ENCODE measurements around the gene ELL2.

ELL2 gene
- 19.0 to 281 (median 91.4) reads per million in 9 experiments for total RNA-seq

- ATAC-seq (replicated peaks) = peak; percentile 83
- no peaks in the 10 kb centered on the region for H3K27me3 Mint-ChIP-seq
- peak within 1 kb of the TSS; percentile 98 to 99 for H3K27ac Mint-ChIP-seq
- peak within 1 kb of the TSS; percentile 97 to 99 for H3K4me3 Mint-ChIP-seq
- peaks cover 34% of the 10 kb centered on the region for H3K36me3 Mint-ChIP-seq (ENCODE audit: insufficient read depth)
- peak; percentile 96 to 98 (median 97) for DNase-seq
- H3K9me3 Mint-ChIP-seq = no peaks in the 10 kb centered on the region
- peaks cover 32% of the 10 kb centered on the region in 2 donors for H3K4me1 Mint-ChIP-seq (ENCODE audit: low read depth in 2 of 2)
Measured at GRCh38 chr5:95961617-95962474, at the start of gene ELL2. Gene ELL2, minus strand, starts transcription at chr5:95961851. Its CDS starts 130 bp downstream, at chr5:95961721.

DNA sequence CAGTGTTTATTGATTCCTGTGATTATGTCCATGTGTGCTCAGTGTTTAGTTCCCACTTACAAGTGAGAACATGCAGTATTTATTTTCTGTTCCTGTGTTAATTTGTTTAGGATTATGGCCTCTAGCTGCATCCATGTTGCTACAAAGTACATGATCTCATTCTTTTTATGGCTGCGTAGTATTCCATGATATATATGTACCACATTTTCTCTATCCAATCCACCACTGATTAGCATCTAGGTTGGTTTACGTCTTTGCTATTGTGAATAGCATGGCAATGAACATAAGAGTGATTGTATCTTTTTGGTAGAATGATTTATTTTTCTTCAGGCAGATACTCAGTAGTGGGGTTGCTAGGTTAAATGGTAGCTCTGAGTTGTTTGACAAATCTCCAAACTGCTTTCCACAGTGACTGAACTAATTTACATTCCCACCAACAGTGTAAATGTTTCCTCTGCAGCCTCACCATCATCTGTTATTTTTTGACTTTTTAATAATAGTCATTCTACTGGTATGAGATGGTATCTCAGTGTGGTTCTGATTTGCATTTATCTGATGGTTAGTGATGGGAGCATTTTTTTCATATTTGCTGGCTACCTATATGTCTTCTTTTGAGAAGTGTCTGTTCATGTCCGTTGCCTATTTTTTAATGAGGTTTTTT is 47.5 kb upstream of the ELL2 start:
- H3K9me3 Mint-ChIP-seq = no peaks in the 10 kb centered on the region
- ATAC-seq (replicated peaks) (no peak), DNase-seq (no peak)
- no peaks in the 10 kb centered on the region for H3K27me3 Mint-ChIP-seq
- no peak overlapping the region for H3K4me3 Mint-ChIP-seq
- no peaks in the 10 kb centered on the region for H3K36me3 Mint-ChIP-seq (ENCODE audit: insufficient read depth)
- H3K27ac Mint-ChIP-seq = no peak overlapping the region
- no peaks in the 10 kb centered on the region for H3K4me1 Mint-ChIP-seq (ENCODE audit: low read depth in 2 of 2)

GRCh38 chr5:96008487-96008886 is 46.8 kb upstream of the ELL2 start:
- ATAC-seq (replicated peaks) = no peak
- H3K4me3 Mint-ChIP-seq = no peak overlapping the region
- H3K27me3 Mint-ChIP-seq = no peaks in the 10 kb centered on the region
- no peak overlapping the region for H3K27ac Mint-ChIP-seq
- no peaks in the 10 kb centered on the region for H3K9me3 Mint-ChIP-seq
- no peaks in the 10 kb centered on the region for H3K36me3 Mint-ChIP-seq (ENCODE audit: insufficient read depth)
- no peak for DNase-seq
- no peaks in the 10 kb centered on the region for H3K4me1 Mint-ChIP-seq (ENCODE audit: low read depth in 2 of 2)

GRCh38 chr5:96007051-96007450 is 45.4 kb upstream of the ELL2 start:
- ATAC-seq (replicated peaks) = no peak
- H3K4me3 Mint-ChIP-seq = no peak overlapping the region
- no peaks in the 10 kb centered on the region for H3K9me3 Mint-ChIP-seq
- no peak overlapping the region for H3K27ac Mint-ChIP-seq
- no peaks in the 10 kb centered on the region for H3K36me3 Mint-ChIP-seq (ENCODE audit: insufficient read depth)
- H3K4me1 Mint-ChIP-seq (ENCODE audit: low read depth in 2 of 2) = no peaks in the 10 kb centered on the region
- no peak for DNase-seq
- H3K27me3 Mint-ChIP-seq = no peaks in the 10 kb centered on the region

DNA sequence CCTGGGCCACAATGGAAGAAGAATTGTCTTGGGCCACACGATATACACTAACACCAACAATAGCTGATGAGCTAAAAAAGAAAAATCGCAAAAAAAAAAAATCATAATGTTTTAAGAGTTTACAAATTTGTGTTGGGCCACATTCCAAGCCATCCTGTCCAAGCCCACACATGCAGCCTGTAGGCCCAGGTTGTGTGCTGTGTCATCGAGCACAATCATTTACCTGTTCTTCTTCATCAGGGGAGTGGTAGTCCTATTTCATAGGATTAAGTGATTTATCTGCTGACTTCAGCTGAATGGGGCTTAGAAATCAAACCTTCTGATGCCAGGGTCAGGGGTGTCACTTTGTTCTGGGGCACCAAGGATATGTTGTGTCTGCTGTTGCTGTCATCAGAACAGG is 44.6 kb upstream of the ELL2 start:
- no peaks in the 10 kb centered on the region for H3K36me3 Mint-ChIP-seq (ENCODE audit: insufficient read depth)
- DNase-seq (no peak), ATAC-seq (replicated peaks) (no peak)
- no peak overlapping the region for H3K27ac Mint-ChIP-seq
- no peaks in the 10 kb centered on the region for H3K9me3 Mint-ChIP-seq
- no peak overlapping the region for H3K4me3 Mint-ChIP-seq
- no peaks in the 10 kb centered on the region for H3K4me1 Mint-ChIP-seq (ENCODE audit: low read depth in 2 of 2)
- no peaks in the 10 kb centered on the region for H3K27me3 Mint-ChIP-seq

DNA sequence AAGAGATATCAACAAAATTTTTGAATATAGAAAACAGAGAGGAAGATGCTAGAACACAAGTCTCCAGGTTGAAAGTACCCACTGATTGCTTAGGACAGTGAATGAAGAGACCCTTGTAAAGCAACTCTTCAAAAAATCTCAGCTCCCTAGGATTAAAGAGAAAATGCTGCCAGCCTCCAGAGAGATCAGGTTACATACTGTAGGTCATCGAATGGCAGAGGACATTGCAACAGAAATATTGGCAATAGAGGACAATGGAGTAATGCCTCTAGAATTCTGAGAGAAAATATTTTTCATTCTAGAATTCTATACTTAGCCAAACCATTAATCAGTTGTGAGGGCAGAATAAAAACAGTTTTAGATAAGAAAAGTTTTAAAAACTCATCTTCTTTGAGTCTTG is 43.1 kb upstream of the ELL2 start:
- Mint-ChIP-seq H3K27me3 (peaks cover 0 to 6% of the 10 kb centered on the region in 2 donors), H3K9me3 (no peaks in the 10 kb centered on the region), H3K4me1 (ENCODE audit: low read depth in 2 of 2) (no peaks in the 10 kb centered on the region), H3K36me3 (ENCODE audit: insufficient read depth) (peaks cover 3% of the 10 kb centered on the region), H3K4me3 (no peak overlapping the region), H3K27ac (no peak overlapping the region)
- ATAC-seq (replicated peaks) (no peak), DNase-seq (no peak)

GRCh38 chr5:96004087-96004486 is 42.4 kb upstream of the ELL2 start:
- Mint-ChIP-seq H3K9me3 (no peaks in the 10 kb centered on the region), H3K36me3 (ENCODE audit: insufficient read depth) (peaks cover 3% of the 10 kb centered on the region), H3K27me3 (peaks cover 0 to 6% of the 10 kb centered on the region in 2 donors), H3K4me1 (ENCODE audit: low read depth in 2 of 2) (no peaks in the 10 kb centered on the region), H3K4me3 (no peak overlapping the region), H3K27ac (no peak overlapping the region)
- no peak for ATAC-seq (replicated peaks)
- no peak for DNase-seq

DNA sequence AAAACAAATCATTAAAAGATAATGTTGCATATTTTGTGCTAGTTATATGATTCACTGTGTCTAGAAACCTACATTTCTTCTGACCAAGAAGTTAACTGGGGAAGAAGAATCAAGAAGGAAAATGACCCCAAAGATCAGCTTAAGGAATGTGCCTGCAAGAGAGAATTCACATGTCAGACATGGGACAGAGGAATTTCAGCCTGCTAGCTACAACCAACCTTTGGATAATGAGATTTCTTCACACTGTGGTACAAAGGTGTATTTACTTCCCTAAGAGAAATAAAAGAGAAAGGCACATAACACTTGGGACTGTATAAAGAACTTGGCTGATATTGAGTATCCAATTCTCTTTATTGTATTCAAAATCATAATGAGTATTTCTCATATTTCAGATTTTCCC is 39.6 kb upstream of the ELL2 start:
- no peak for DNase-seq
- peaks cover 3% of the 10 kb centered on the region for H3K36me3 Mint-ChIP-seq (ENCODE audit: insufficient read depth)
- H3K27me3 Mint-ChIP-seq = peaks cover 5 to 6% of the 10 kb centered on the region in 2 donors
- ATAC-seq (replicated peaks) = no peak
- H3K4me3 Mint-ChIP-seq = no peak overlapping the region
- H3K9me3 Mint-ChIP-seq = no peaks in the 10 kb centered on the region
- no peak overlapping the region for H3K27ac Mint-ChIP-seq
- no peaks in the 10 kb centered on the region for H3K4me1 Mint-ChIP-seq (ENCODE audit: low read depth in 2 of 2)

DNA sequence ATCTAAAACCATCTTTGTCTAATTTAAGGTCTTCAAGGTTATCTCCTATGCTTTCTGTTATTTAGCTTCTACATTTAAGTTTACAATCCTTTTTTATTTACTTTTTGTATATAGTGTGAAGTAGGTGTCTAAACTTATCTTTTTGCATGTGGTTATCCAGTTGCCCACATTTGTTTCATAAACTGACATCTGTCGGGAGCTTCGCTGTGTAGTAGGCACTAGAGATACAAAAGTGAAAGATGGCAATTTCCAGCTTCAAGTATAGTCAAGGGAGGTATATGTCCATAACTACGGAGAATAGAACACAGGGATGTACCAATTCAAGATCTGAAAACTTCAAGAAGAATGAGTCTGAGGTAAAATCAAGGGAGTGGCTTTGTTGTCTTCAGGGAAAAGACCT is 38.7 kb upstream of the ELL2 start:
- peaks cover 3% of the 10 kb centered on the region for H3K36me3 Mint-ChIP-seq (ENCODE audit: insufficient read depth)
- ATAC-seq (replicated peaks) = no peak
- DNase-seq = no peak
- H3K4me1 Mint-ChIP-seq (ENCODE audit: low read depth in 2 of 2) = no peaks in the 10 kb centered on the region
- H3K27ac Mint-ChIP-seq = no peak overlapping the region
- H3K4me3 Mint-ChIP-seq = no peak overlapping the region
- H3K27me3 Mint-ChIP-seq = peaks cover 5 to 6% of the 10 kb centered on the region in 2 donors
- H3K9me3 Mint-ChIP-seq = no peaks in the 10 kb centered on the region

DNA sequence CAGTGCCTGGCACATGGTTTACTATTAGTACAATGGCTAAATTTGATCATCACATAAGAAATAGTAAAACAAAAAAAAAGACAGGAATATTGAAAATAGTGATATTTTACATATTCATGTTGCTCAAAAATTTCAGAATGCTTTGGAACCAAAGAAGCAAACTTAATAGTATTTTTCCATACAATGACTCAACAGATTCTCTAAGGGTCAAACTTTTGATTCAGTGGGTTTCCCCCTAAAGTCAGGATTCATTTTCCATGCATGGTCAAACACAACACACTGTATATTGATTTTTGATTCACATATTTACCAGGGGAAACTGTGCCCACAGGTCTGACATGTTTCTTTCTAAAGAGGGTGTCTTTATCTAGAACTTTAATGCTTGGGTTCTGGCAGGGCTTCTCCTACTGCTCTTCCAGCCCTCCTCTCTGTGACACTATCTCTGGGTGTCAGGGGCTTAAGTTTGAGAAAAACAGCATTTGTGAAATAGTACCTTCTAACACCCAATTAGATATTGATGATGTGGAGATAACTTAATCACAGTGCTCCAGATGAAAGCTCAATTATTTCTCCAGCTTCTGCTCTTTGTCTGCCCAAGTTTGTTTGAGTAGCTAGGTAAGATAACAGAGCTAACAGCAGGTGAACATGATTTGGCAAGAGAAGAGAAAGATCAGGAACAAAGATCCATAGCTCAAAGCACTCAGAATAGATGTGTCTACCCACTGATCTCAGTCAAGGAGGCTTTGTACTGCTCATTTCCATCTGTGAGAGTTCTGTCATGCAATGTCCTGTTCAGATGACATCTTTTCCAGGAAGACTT is 35.5 kb upstream of the ELL2 start:
- Mint-ChIP-seq H3K4me1 (ENCODE audit: low read depth in 2 of 2) (no peaks in the 10 kb centered on the region), H3K9me3 (no peaks in the 10 kb centered on the region), H3K27me3 (peaks cover 6 to 10% of the 10 kb centered on the region in 2 donors), H3K27ac (no peak overlapping the region), H3K4me3 (no peak overlapping the region), H3K36me3 (ENCODE audit: insufficient read depth) (peaks cover 3% of the 10 kb centered on the region)
- ATAC-seq (replicated peaks) (no peak), DNase-seq (no peak)

DNA sequence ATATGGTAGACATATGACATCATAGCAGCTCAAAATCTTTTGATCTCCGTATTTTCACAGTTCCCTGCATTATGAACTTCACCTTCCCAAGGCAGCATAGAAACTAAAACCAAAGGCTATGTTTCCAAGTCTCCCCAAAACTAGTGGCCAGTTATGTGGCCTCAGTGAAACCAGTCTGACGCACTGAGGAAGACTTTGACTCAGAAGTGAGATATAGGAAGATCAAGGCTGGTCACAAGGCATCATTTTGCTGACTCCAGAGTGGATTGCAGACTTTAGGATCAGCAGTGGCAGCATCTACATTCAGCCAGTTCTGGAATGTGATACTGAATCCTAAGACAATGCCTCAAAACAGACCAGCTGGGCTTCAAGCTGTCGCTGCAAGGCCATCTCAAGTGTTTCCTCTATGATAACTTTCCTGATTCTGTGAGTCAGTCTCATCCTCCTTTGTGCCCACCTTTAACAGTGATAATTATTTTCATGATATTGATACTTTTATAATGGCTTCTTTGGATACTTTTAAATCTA is 34.4 kb upstream of the ELL2 start:
- H3K36me3 Mint-ChIP-seq (ENCODE audit: insufficient read depth) = peaks cover 3% of the 10 kb centered on the region
- H3K27me3 Mint-ChIP-seq = peaks cover 6 to 12% of the 10 kb centered on the region in 2 donors
- H3K9me3 Mint-ChIP-seq = no peaks in the 10 kb centered on the region
- no peak for ATAC-seq (replicated peaks)
- no peaks in the 10 kb centered on the region for H3K4me1 Mint-ChIP-seq (ENCODE audit: low read depth in 2 of 2)
- no peak overlapping the region for H3K27ac Mint-ChIP-seq
- DNase-seq = no peak
- no peak overlapping the region for H3K4me3 Mint-ChIP-seq

GRCh38 chr5:95993776-95994175 is 32.1 kb upstream of the ELL2 start:
- no peaks in the 10 kb centered on the region for H3K4me1 Mint-ChIP-seq (ENCODE audit: low read depth in 2 of 2)
- no peak overlapping the region for H3K27ac Mint-ChIP-seq
- no peaks in the 10 kb centered on the region for H3K36me3 Mint-ChIP-seq (ENCODE audit: insufficient read depth)
- ATAC-seq (replicated peaks) (no peak), DNase-seq (no peak)
- no peaks in the 10 kb centered on the region for H3K9me3 Mint-ChIP-seq
- peaks cover 0 to 12% of the 10 kb centered on the region in 2 donors for H3K27me3 Mint-ChIP-seq
- H3K4me3 Mint-ChIP-seq = no peak overlapping the region

- no peak for ATAC-seq (replicated peaks)
- no peak overlapping the region for H3K4me3 Mint-ChIP-seq
- no peak overlapping the region for H3K27ac Mint-ChIP-seq
- peaks cover 0 to 12% of the 10 kb centered on the region in 2 donors for H3K27me3 Mint-ChIP-seq
- DNase-seq = no peak
- no peaks in the 10 kb centered on the region for H3K4me1 Mint-ChIP-seq (ENCODE audit: low read depth in 2 of 2)
- H3K36me3 Mint-ChIP-seq (ENCODE audit: insufficient read depth) = no peaks in the 10 kb centered on the region
- no peaks in the 10 kb centered on the region for H3K9me3 Mint-ChIP-seq
Measured at GRCh38 chr5:95993266-95993665, 31.6 kb upstream of the ELL2 start.

Measured in effector memory CD8-positive, alpha-beta T cell (primary cell).